Stimulated activated CD4-positive, alpha-beta T cell treated with anti-CD3 and anti-CD28 coated beads, Interleukin-4, amount 100 ng/mL, for 48 hours (primary cell): Measurements from ENCODE around the gene C3AR1.
A peak's percentile ranks its signal among the peaks of the same experiment; 100 is the strongest.
"Not testable (repeated sequence)": the region's sequence is repeated elsewhere in the genome, so short reads cannot be mapped to it uniquely, and the experiment has no call there.

ENCODE experiments used
- DNase-seq, 2 donors: peaks; one replicate each; pipeline ENCODE4 v3.0.0-alpha.2; 2020; ENCODE audit warnings: low read depth in 2 of 2

C3AR1 gene

GRCh38 chr12:8065991-8066594 is at the start of gene C3AR1:
Gene C3AR1, minus strand, starts transcription at chr12:8066359. Its CDS starts 6,174 bp downstream, at chr12:8060185.
- DNase-seq, result no peak

- not testable (repeated sequence) for DNase-seq
Observed at GRCh38 chr12:8113117-8113516, 47.0 kb upstream of the C3AR1 start.

- peak; percentile 60 to 66 for DNase-seq
Observed at GRCh38 chr12:8108808-8109398, 42.7 kb upstream of the C3AR1 start.

- no peak for DNase-seq
Observed at GRCh38 chr12:8099235-8099634, 33.1 kb upstream of the C3AR1 start.

- DNase-seq, result no peak
Observed at GRCh38 chr12:8096281-8096915, 30.2 kb upstream of the C3AR1 start.

GRCh38 chr12:8093291-8093690 is 27.1 kb upstream of the C3AR1 start:
- no peak for DNase-seq

- no peak for DNase-seq
Observed at GRCh38 chr12:8089716-8090115, 23.6 kb upstream of the C3AR1 start.

GRCh38 chr12:8089277-8089676 is 23.1 kb upstream of the C3AR1 start:
- not testable (repeated sequence) for DNase-seq

GRCh38 chr12:8088574-8088973 is 22.4 kb upstream of the C3AR1 start:
- no peak for DNase-seq

- DNase-seq, result no peak
Observed at GRCh38 chr12:8087666-8088065, 21.5 kb upstream of the C3AR1 start.

- peak in 1 of 2 donors; percentile 36 for DNase-seq
Observed at GRCh38 chr12:8084351-8084750, 18.2 kb upstream of the C3AR1 start.

GRCh38 chr12:8082808-8083100 is 16.6 kb upstream of the C3AR1 start:
- DNase-seq, result no peak

GRCh38 chr12:8081251-8081920 is 15.2 kb upstream of the C3AR1 start:
- no peak for DNase-seq

- no peak for DNase-seq
Observed at GRCh38 chr12:8080120-8080519, 14.0 kb upstream of the C3AR1 start.

GRCh38 chr12:8078916-8079315 is 12.8 kb upstream of the C3AR1 start:
- no peak for DNase-seq

- DNase-seq, result peak; percentile 34 to 44
Observed at GRCh38 chr12:8078398-8078797, 12.2 kb upstream of the C3AR1 start.

GRCh38 chr12:8077207-8077606 is 11.0 kb upstream of the C3AR1 start:
- DNase-seq, result no peak

GRCh38 chr12:8076366-8076765 is 10.2 kb upstream of the C3AR1 start:
- DNase-seq, result no peak

GRCh38 chr12:8075935-8076334 is 9.8 kb upstream of the C3AR1 start:
- DNase-seq, result no peak

GRCh38 chr12:8071820-8072219 is 5.7 kb upstream of the C3AR1 start:
- not testable (repeated sequence) for DNase-seq

GRCh38 chr12:8069582-8069981 is 3.4 kb upstream of the C3AR1 start:
- DNase-seq, result no peak

GRCh38 chr12:8064131-8064530 is 2.0 kb downstream of the C3AR1 start:
- DNase-seq, result no peak

- DNase-seq, result no peak
Observed at GRCh38 chr12:8058506-8058905, 7.7 kb downstream of the C3AR1 start.
